ENCODE results near the gene SESTD1. TPM values are rescaled to one million over a fixed set of nuclear protein-coding genes. Genes with fewer than 3 reads are reported as not detected.

SESTD1 gene
- total and polyA plus RNA-seq, 7 experiments from 2014 or later: 1.2 to 23.2 (median 7.8) TPM

DNA sequence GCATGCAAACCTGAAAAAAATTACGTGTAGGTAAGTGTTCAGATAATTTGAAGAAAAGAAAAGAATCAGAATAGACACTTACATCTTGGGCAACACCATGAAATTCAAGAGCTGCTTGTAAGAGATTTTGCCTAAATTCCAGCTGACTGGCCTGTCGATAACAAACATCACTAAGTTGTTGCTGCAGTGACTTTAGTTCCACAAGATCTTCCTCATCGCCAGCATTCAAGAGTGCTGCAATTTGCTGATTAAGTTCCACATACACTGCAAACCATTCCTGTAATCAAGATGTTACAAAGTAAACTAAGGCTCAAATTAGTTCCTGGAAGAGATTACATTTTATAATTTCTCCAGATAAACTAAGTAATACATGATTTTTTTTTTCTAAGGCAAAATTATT, 140.3 kb downstream of the SESTD1 start:
- no peak for ATAC-seq
- ChIA-PET CTCF (no interaction called here), POLR2A (interaction anchor here (0.8 kb wide), 1 partner anchor 527 kb away, joined by 4 read pairs; no protein-coding TSS in a partner anchor)
- H3K4me1 ChIP-seq (ENCODE audit: control insufficient read depth in 2 of 2, insufficient read depth in 2 of 2, low read length in 2 of 2): no peaks in the 10 kb centered on the region
- Mint-ChIP-seq H3K36me3 (peaks cover 0 to 19% (median 0%) of the 10 kb centered on the region in 5 donors), H3K9me3 (peaks cover 0 to 2% (median 0%) of the 10 kb centered on the region in 11 donors), H3K4me1 (peaks cover 0 to 13% (median 9%) of the 10 kb centered on the region in 7 donors), H3K27me3 (no peaks in the 10 kb centered on the region), H3K4me3 (no peak overlapping the region), H3K27ac (peak overlapping the region in 1 of 9 donors; percentile 13)
- H3K27ac ChIP-seq (ENCODE audit: low read depth, low read length): no peak overlapping the region
- no peaks in the 10 kb centered on the region for H3K36me3 ChIP-seq (ENCODE audit: control insufficient read depth in 2 of 3, insufficient read depth in 3 of 3, low read length in 3 of 3)
- no peak overlapping the region for H3K4me3 ChIP-seq (ENCODE audit: low read length)
- no peaks in the 10 kb centered on the region for H3K27me3 ChIP-seq (ENCODE audit: control insufficient read depth in 2 of 2, insufficient read depth in 2 of 2, low read length in 2 of 2)
- intact Hi-C loops (cut with micrococcal nuclease): no loop called here
- DNase-seq: no peak
- H3K9me3 ChIP-seq (ENCODE audit: control insufficient read depth in 2 of 3, low read length in 3 of 3): no peaks in the 10 kb centered on the region

- no peak overlapping the region for H3K4me3 ChIP-seq (ENCODE audit: low read length)
- H3K36me3 ChIP-seq (ENCODE audit: control insufficient read depth in 2 of 3, insufficient read depth in 3 of 3, low read length in 3 of 3): no peaks in the 10 kb centered on the region
- ATAC-seq (no peak), DNase-seq (no peak)
- no peaks in the 10 kb centered on the region for H3K9me3 ChIP-seq (ENCODE audit: control insufficient read depth in 2 of 3, low read length in 3 of 3)
- peaks cover 0 to 22% (median 0%) of the 10 kb centered on the region in 5 donors for H3K36me3 Mint-ChIP-seq
- intact Hi-C loops (cut with micrococcal nuclease): loop anchor here in 1 of 2 donors (2.0 kb wide), 1 partner anchor 14 kb away; no protein-coding TSS in a partner anchor
- peaks cover 0 to 2% (median 0%) of the 10 kb centered on the region in 11 donors for H3K9me3 Mint-ChIP-seq
- H3K4me1 ChIP-seq (ENCODE audit: control insufficient read depth in 2 of 2, insufficient read depth in 2 of 2, low read length in 2 of 2): no peaks in the 10 kb centered on the region
- no peaks in the 10 kb centered on the region for H3K27me3 ChIP-seq (ENCODE audit: control insufficient read depth in 2 of 2, insufficient read depth in 2 of 2, low read length in 2 of 2)
- no peak overlapping the region for H3K27ac Mint-ChIP-seq
- H3K4me3 Mint-ChIP-seq: no peak overlapping the region
- ChIA-PET CTCF (interaction anchor here (1.4 kb wide), 1 partner anchor 232 kb away, joined by 3 read pairs; no protein-coding TSS in a partner anchor), POLR2A (no interaction called here)
- no peak overlapping the region for H3K27ac ChIP-seq (ENCODE audit: low read depth, low read length)
- no peaks in the 10 kb centered on the region for H3K27me3 Mint-ChIP-seq
- peaks cover 0 to 13% (median 9%) of the 10 kb centered on the region in 7 donors for H3K4me1 Mint-ChIP-seq
Measured at GRCh38 chr2:179123272-179123662, 141.4 kb downstream of the SESTD1 start.

DNA sequence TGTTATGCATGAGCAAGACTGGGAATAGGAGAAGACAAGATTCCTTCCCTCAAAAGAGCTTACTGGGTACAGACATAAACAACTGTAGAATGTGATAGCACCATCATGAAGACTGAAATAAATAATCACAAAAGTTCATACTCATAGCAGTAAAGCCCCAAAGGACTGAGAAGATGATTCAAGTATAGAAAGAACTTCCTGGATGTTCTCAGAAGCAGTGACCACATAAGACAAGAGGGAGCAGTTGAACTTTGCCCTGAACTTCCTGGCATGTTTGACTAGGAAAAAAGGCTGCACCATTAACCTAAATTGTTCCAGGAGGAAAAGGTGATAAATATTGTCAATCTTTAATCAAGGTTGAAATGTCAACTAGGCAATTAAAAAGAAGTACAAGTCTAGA, 156.9 kb downstream of the SESTD1 start:
- Histone ChIP-seq H3K27me3 (ENCODE audit: control insufficient read depth in 2 of 2, insufficient read depth in 2 of 2, low read length in 2 of 2) (no peaks in the 10 kb centered on the region), H3K4me3 (ENCODE audit: low read length) (no peak overlapping the region), H3K4me1 (ENCODE audit: control insufficient read depth in 2 of 2, insufficient read depth in 2 of 2, low read length in 2 of 2) (peaks cover 0 to 18% of the 10 kb centered on the region in 2 donors), H3K27ac (ENCODE audit: low read depth, low read length) (no peak overlapping the region), H3K9me3 (ENCODE audit: control insufficient read depth in 2 of 3, low read length in 3 of 3) (no peaks in the 10 kb centered on the region), H3K36me3 (ENCODE audit: control insufficient read depth in 2 of 3, insufficient read depth in 3 of 3, low read length in 3 of 3) (no peaks in the 10 kb centered on the region)
- H3K4me1 Mint-ChIP-seq: peaks cover 10 to 41% (median 26%) of the 10 kb centered on the region in 7 donors
- peaks cover 0 to 28% (median 0%) of the 10 kb centered on the region in 5 donors for H3K36me3 Mint-ChIP-seq
- DNase-seq (no peak), ATAC-seq (no peak)
- peak overlapping the region in 7 of 10 donors; percentile 19 to 64 (median 45) for H3K4me3 Mint-ChIP-seq
- POLR2A ChIA-PET: interaction anchor here (2.3 kb wide), 1 partner anchor 58 kb away, joined by 10 read pairs; the partner anchor contains the start of gene CCDC141
- H3K9me3 Mint-ChIP-seq: peaks cover 0 to 4% (median 0%) of the 10 kb centered on the region in 11 donors
- peak overlapping the region; percentile 4 to 60 (median 44) for H3K27ac Mint-ChIP-seq
- H3K27me3 Mint-ChIP-seq: no peaks in the 10 kb centered on the region
- CTCF ChIA-PET: no interaction called here
- intact Hi-C loops (cut with micrococcal nuclease): loop anchor here (2.0 to 5.0 kb wide), 3 partner anchors 15 to 75 kb away; no protein-coding TSS in a partner anchor

DNA sequence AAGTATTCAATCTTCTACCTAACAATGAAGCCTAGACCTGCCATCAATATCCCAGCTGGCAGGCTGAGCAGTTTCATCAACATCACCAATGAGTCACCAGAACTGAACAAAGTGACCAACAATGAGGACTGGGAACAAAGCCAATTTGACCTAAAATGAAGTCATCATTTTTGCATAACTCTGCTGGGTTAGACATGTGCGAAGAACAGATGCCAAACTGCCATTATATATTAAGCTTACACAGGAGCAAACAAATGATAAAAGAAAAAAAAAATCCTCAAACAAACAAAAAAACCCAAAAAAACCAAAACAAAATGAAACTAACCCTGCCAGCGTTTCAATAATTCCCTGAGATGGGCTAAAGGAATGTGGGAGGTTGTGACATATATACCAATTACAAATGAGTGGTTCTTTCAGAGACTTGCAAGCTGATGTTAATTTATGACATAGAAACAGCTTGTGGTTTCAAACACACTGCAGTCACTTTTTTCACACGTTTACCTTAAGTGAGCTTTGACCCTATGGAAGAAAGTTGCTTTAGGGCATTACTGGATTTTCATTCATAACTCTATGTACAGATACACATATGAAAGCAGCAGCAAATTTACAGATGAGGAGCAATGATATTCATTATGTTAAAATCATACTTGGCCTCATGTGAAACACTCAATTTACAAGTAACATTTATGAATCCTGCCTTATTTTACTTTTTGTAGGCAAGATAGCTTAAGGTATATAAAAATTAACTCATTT, 157.8 kb downstream of the SESTD1 start:
- Histone ChIP-seq H3K36me3 (ENCODE audit: control insufficient read depth in 2 of 3, insufficient read depth in 3 of 3, low read length in 3 of 3) (no peaks in the 10 kb centered on the region), H3K4me3 (ENCODE audit: low read length) (no peak overlapping the region), H3K9me3 (ENCODE audit: control insufficient read depth in 2 of 3, low read length in 3 of 3) (no peaks in the 10 kb centered on the region), H3K27me3 (ENCODE audit: control insufficient read depth in 2 of 2, insufficient read depth in 2 of 2, low read length in 2 of 2) (no peaks in the 10 kb centered on the region), H3K4me1 (ENCODE audit: control insufficient read depth in 2 of 2, insufficient read depth in 2 of 2, low read length in 2 of 2) (peaks cover 0 to 18% of the 10 kb centered on the region in 2 donors), H3K27ac (ENCODE audit: low read depth, low read length) (no peak overlapping the region)
- ChIA-PET POLR2A (interaction anchor here (2.3 kb wide), 1 partner anchor 57 kb away, joined by 10 read pairs; the partner anchor contains the start of gene CCDC141), CTCF (interaction anchor here (0.8 to 1.3 kb wide), 3 partner anchors 11 to 547 kb away, joined by 3 to 10 read pairs (median 3); no protein-coding TSS in a partner anchor)
- Mint-ChIP-seq H3K36me3 (peaks cover 0 to 26% (median 0%) of the 10 kb centered on the region in 5 donors), H3K9me3 (peaks cover 0 to 4% (median 0%) of the 10 kb centered on the region in 11 donors), H3K4me3 (peak overlapping the region in 4 of 10 donors; percentile 7 to 70 (median 50)), H3K27me3 (no peaks in the 10 kb centered on the region), H3K27ac (peak overlapping the region in 6 of 9 donors; percentile 25 to 87 (median 50)), H3K4me1 (peaks cover 10 to 41% (median 26%) of the 10 kb centered on the region in 7 donors)
- ATAC-seq (peak; percentile 36), DNase-seq (no peak)
- intact Hi-C loops (cut with micrococcal nuclease): loop anchor here (1.0 to 5.0 kb wide), 3 partner anchors 11 to 75 kb away; no protein-coding TSS in a partner anchor

GRCh38 chr2:179106342-179106675, 158.3 kb downstream of the SESTD1 start:
- H3K27ac ChIP-seq (ENCODE audit: low read depth, low read length): no peak overlapping the region
- CTCF ChIA-PET: interaction anchor here (0.8 to 1.3 kb wide), 4 partner anchors 11 to 547 kb away, joined by 3 to 10 read pairs (median 3); no protein-coding TSS in a partner anchor
- ATAC-seq (no peak), DNase-seq (no peak)
- Mint-ChIP-seq H3K27ac (peak overlapping the region in 2 of 9 donors; percentile 30 to 70), H3K9me3 (peaks cover 0 to 4% (median 0%) of the 10 kb centered on the region in 11 donors), H3K36me3 (peaks cover 0 to 24% (median 0%) of the 10 kb centered on the region in 5 donors), H3K4me3 (peak overlapping the region in 3 of 10 donors; percentile 7 to 70 (median 14)), H3K27me3 (no peaks in the 10 kb centered on the region), H3K4me1 (peaks cover 10 to 41% (median 26%) of the 10 kb centered on the region in 7 donors)
- POLR2A ChIA-PET: interaction anchor here (2.3 kb wide), 1 partner anchor 56 kb away, joined by 10 read pairs; the partner anchor contains the start of gene CCDC141
- intact Hi-C loops (cut with micrococcal nuclease): loop anchor here (1.0 to 5.0 kb wide), 3 partner anchors 10 to 74 kb away; no protein-coding TSS in a partner anchor
- H3K27me3 ChIP-seq (ENCODE audit: control insufficient read depth in 2 of 2, insufficient read depth in 2 of 2, low read length in 2 of 2): no peaks in the 10 kb centered on the region
- no peak overlapping the region for H3K4me3 ChIP-seq (ENCODE audit: low read length)
- H3K4me1 ChIP-seq (ENCODE audit: control insufficient read depth in 2 of 2, insufficient read depth in 2 of 2, low read length in 2 of 2): peaks cover 0 to 18% of the 10 kb centered on the region in 2 donors
- no peaks in the 10 kb centered on the region for H3K9me3 ChIP-seq (ENCODE audit: control insufficient read depth in 2 of 3, low read length in 3 of 3)
- no peaks in the 10 kb centered on the region for H3K36me3 ChIP-seq (ENCODE audit: control insufficient read depth in 2 of 3, insufficient read depth in 3 of 3, low read length in 3 of 3)

GRCh38 chr2:179104736-179105135, 159.9 kb downstream of the SESTD1 start:
- H3K4me3 Mint-ChIP-seq: no peak overlapping the region
- Histone ChIP-seq H3K4me3 (ENCODE audit: low read length) (no peak overlapping the region), H3K9me3 (ENCODE audit: control insufficient read depth in 2 of 3, low read length in 3 of 3) (no peaks in the 10 kb centered on the region), H3K4me1 (ENCODE audit: control insufficient read depth in 2 of 2, insufficient read depth in 2 of 2, low read length in 2 of 2) (peaks cover 0 to 18% of the 10 kb centered on the region in 2 donors), H3K27me3 (ENCODE audit: control insufficient read depth in 2 of 2, insufficient read depth in 2 of 2, low read length in 2 of 2) (no peaks in the 10 kb centered on the region), H3K27ac (ENCODE audit: low read depth, low read length) (no peak overlapping the region), H3K36me3 (ENCODE audit: control insufficient read depth in 2 of 3, insufficient read depth in 3 of 3, low read length in 3 of 3) (no peaks in the 10 kb centered on the region)
- ATAC-seq (peak; percentile 24), DNase-seq (no peak)
- peaks cover 10 to 38% (median 26%) of the 10 kb centered on the region in 7 donors for H3K4me1 Mint-ChIP-seq
- no peak overlapping the region for H3K27ac Mint-ChIP-seq
- ChIA-PET CTCF (no interaction called here), POLR2A (no interaction called here)
- no peaks in the 10 kb centered on the region for H3K27me3 Mint-ChIP-seq
- H3K9me3 Mint-ChIP-seq: peaks cover 0 to 4% (median 0%) of the 10 kb centered on the region in 11 donors
- intact Hi-C loops (cut with micrococcal nuclease): loop anchor here (5.0 kb wide), 2 partner anchors 57 to 72 kb away; no protein-coding TSS in a partner anchor
- H3K36me3 Mint-ChIP-seq: peaks cover 0 to 26% (median 0%) of the 10 kb centered on the region in 5 donors

Data from naive thymus-derived CD4-positive, alpha-beta T cell (primary cell).